HCEC 1CT (cell line): ENCODE measurements around the gene RASGEF1C.

Experiments
- DNase-seq: peaks from one replicate; pipeline ENCODE4 v3.0.0-alpha.2; 2017

Gene RASGEF1C

DNA sequence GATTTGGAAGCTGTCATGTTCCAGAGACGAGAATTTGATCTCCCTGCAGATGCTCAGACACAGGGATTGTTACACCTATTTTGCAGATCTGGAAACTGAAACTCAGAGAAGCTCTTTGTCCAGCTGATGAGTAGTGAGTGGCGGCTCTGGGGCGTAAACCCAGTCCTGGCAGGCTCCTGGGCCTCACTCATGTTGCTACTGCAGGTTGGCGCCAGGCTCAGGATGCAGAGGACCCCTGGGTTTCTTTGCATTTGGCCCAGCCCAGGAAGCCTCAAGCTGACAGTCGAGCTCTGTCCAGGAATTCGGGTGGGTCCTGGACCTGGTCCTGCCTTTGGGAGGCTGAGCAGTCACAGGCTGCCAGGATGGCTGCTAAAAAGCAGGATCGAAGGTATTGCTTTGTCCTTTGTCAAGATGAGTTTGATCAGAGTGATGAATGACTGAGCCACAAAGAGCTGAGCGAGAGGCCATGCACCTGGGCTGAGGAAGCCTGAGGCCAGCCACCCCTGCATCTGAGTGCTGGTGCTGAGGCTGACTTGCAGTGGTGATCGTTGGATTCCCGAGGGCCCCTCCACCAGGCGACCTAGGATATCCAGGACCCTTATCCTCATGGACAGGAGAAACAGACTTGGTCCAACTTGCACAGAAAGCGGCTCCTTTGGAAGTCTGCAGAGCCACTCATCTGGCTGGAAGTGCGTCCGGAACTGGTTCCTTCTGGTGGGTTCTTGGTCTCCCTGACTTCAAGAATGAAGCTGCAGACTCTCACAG lies 129.1 kb downstream of the RASGEF1C start:
- no peak for DNase-seq

DNA sequence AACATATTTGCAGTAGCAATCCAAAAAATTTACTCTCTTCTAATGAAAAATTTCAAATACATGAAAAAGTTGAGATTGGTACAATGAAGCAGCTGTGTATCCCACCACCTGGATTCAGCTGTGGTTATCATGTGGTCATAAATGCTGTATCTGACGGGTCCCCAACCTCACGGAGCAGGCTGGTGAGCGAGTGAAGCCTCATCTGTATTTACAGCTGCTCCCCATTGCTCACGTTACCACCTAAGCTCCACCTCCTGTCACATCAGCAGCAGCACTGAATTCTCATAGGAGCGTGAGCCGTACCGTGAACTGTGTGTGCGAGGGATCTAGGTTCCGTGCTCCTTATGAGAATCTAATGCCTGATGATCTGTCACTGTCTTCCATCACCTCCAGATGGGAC lies 130.7 kb downstream of the RASGEF1C start:
- no peak for DNase-seq

DNA sequence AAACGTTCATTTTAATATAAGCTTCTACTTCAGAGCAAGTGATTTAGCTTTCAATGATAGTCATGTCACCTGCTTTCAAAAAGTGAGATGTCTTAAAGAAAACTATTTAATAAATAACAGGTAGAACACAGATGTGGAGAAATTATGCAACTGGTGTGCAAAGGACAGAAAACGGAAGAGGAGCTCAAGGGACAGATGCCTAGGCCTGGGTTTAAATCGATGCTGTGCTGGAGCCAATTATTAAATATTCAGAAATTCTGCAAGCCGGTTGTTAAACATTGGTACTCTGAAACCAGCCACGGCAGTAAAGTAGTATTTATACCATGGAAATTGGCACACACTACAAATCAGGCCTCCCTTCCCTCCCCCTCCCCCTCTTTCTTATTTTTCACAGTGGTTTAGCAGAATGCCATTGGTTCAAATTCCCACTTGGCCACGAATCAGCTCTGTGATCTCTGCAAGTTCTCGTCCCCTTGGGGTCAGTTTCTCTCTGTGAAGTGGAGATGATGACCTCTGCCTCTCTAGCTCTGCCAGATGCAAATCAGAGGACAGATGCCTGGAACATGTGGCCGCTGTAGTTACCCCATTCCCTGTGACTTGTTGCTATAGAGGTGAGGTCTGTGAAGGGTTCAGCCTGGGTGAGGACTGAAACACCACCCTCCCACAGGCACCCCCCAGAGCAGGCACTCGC lies 131.3 kb downstream of the RASGEF1C start:
- no peak for DNase-seq

DNA sequence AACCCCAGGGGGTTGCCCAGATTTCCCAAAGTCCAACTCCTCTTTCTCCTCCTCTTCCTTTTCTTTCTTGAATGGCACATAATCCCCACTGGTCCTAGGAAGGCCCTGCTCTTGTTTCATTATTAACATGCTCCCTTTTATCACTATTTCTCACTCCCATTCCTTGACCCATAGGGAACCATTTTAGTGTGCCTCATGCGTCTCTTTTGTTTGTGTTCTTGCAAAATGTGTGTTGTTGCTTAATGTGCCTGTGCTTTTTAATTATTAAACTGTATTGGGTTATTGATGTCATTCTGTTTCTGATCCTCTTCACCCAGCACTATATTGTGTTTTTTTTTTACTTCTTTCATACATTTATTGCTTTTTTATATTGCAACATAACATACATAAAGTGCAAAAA lies 133.3 kb downstream of the RASGEF1C start:
- DNase-seq, result no peak

DNA sequence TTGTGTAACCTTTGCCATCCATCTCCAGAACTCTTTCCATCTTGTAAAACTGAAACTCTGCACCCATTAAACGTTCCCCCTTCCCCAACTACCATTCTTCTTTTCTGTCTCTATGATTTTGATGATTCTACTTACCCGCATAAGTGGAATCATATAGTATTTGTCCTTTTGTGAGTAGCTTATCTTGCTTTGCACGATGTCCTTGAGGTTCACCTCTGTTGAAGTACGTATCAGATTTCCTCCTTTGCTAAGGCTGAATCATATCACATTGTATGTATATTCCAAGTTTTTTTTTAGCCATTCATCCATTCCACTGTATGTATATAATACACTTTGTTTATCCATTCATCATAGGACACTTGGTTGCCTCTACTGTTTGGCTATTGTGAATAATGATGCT lies 134.5 kb downstream of the RASGEF1C start:
- DNase-seq, result no peak

DNA sequence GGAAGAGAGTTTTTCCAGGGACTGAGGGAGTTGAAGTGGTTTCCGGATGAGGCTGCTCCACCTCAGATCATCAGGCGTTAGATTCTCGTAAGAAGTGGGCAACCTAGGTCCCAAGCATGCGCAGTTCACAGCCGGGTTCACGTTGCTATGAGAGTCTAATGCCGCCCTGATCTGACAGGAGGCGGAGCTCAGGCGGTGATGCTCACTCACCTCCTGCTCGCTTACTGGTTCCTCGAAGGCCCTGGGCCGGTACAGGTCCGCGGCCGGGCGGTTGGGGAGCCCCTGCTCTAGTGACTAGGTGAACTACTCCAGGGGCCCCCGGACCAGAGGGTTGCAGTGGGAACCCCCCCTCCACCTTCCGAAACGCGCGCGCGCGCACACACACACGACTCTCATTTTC lies 136.5 kb downstream of the RASGEF1C start:
- DNase-seq, result no peak

DNA sequence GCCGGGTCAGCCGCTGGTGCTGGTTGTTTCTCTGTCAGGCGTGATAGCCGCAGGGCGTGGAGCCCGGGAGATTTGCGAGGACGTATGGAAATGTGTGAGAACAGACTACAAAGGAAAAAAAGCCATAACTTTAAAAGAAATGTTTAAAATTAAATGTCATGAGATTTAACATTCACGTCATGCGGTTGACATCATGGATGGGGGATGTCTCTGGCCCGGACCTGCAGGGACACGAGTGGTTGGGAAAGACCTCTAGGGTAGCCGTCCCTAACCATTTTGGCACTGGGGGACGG lies 136.8 kb downstream of the RASGEF1C start:
- no peak for DNase-seq

DNA sequence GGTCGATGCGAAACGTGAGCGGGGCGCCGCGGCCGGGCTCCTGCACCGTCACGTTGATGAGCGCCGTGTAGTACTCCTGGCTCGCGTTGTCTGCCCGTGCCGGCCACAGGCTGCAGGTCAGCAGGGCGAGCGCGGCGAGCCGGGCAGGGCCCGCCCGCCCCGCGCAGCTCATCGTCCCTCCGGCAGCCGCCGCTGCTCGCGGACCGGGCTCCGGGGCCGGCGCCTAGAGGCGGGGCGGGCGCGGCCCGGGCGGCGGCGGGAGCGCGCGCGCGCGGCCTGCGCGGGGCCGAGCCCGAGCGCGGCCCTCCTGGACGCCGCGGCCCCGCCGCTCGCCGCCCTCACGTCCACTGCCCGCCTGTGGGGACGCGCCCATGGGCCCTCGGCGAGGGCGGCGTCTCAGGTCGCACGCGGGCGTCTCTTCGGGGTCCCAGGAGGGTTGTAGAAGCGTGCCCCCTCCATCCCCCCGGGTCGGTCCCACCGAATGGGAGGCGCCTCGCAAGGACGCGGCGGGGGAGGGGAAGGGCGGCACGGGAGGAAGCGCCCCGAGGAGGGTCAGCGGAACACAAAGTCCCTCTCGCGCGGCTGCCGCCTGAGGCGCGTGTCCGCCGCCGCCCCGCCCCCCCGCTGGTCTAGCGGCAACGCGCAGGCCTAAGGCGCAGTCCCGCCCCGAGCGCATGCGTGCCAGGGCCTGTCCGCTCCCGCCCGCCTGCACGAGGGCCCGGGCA lies 137.3 kb downstream of the RASGEF1C start, which contains the start of gene RNF130:
RNF130 (minus strand) TSS at position 229 of the 725 bp plus-strand sequence; CDS start at position 172, 57 bp downstream.
- DNase-seq, result peak; percentile 81

DNA sequence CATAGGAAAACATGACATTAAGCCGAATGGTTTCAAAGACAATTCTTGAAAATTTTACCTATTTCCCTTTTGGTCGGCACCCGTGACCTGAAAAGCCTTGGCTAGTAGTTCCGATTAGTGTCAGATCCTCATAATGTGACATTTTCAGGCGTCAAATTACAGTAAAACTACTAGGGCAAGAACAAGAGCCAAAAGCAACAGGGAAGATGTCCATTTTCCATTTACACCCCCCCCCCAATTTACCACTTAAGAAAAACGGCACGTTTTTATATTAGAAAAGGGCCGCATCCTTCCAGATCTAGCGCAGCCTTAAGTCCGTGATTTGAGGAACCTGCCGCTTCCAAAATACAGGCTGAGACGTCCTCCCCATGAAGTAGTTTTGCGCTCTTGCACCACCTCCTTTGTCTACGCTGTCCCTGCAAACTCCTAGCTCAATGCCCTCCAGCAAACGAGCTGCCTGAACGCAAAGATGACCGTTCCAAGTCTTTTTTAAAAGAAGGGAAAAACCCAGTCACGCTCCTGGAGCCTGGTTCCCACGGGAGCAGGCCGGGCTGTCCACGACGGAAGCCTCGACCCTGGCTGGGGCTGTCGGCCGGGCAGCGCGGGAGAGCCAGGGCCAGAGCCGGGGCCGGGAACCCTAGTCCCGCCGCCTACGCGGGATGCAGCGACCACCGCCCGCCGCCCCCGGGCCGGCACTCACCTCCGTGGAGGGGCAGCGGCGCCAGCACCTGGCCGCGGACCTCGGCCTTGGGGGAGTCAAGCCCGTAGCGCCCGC lies 138.1 kb downstream of the RASGEF1C start:
- DNase-seq, result peak; percentile 25

DNA sequence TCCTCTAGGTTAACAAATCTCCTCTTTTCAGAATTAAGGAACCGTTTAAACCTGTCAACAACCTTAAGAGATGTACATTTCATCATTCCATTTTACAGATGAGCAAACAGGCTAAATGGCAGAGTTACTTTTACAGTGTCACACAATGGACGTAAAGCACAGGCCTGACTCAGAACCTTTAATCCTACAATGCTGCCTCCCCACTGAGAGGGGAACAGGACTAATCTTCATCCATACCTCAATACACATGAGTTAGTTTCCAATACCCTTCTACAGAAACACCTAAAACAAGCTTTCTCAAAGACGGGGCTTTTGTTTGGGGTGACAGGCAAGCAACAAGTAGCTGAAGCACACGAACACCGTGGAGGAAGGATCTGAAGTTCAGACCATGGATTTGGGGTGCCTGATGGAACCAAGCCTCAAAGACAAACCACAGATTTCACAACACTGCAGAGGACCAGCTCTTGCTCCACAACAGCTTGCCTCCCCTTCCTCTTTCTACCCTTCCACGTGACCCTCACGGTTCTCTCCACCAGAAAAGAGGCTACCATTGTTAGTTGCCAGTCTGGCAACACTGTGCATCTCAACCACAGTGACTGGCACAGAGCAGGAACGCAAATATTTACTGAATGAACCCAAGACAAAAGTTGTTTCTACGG lies 139.3 kb downstream of the RASGEF1C start:
- peak; percentile 7 for DNase-seq

DNA sequence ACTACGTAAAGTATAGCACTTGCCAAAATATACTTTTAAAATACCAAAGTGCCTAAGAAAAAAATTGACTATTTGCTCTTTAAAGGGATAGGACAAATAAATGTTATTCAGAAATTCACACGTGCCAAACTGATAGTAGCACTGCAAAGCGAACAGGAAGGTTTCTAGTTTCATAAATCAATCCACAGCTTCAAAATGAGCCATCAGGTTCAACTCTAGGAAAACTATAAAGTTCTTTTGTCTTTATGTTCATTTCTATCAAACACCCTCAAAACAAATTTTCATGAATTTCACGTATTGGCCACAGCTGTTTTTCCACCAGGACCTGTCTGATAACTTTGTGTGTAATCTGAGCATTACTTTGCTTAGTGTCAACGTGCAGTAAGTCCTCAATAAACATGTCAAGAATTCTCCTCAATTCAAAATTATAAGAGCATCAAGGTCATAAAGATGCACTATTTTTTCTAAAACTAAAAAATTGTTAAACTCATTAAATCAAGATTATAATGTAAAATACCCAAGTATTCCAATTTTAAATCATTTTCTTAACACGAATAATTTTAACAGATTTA lies 140.4 kb downstream of the RASGEF1C start:
- DNase-seq, result no peak

DNA sequence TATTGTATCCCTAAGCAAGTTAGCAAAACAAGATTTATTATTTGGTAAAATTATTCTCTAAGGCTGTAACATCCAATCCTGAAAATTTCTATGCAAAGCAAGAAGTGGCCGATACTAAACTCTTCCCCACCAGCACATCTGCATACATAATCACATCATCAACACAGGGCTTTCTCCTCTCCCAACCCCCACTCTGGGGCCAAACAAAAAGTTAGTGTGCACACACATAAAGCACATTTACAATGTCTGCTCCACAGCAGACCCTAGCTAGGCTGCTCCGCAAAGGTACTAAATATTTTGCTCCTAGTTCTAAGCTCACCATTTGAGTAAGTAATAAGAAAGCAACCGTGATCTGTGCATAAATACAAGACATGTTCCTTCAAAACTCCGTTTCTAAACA lies 141.0 kb downstream of the RASGEF1C start:
- DNase-seq, result no peak

DNA sequence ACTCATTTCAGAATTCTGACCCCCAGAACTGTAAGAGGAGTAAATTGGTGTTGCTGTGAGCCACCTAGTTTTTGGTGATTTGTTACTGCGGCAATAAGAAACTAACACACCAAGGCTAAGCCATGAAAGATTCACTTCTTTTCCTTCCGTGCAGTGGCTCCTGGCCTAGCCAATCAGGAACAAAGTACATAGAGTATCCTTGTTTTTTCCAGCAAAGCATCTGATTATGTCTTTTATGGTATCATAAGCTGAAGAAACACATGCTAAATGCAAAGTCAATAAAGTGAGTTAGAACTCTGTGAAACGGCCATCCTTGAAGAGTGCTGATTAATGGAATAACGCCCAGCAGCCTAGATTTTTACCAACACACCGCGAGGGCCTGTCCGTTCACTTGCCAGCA lies 148.8 kb downstream of the RASGEF1C start:
- no peak for DNase-seq

DNA sequence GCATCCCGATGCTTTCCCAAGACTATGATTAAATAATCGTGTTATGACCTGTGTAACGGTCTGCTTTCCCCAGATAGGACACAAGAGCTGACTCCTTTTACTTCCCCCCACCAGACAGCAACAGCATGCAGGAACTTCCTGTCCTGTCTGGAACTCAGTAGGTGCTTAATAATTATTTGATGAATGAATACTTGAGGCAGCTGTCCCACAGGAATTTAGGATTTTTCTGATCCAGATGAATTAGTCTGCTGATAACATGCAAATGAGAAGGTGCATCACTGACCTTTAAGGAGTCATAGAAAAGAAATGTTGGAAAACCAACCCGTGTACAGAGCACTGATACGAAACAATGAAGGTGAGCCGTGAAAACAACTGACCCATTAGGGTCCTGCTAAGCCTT lies 149.7 kb downstream of the RASGEF1C start:
- no peak for DNase-seq

DNA sequence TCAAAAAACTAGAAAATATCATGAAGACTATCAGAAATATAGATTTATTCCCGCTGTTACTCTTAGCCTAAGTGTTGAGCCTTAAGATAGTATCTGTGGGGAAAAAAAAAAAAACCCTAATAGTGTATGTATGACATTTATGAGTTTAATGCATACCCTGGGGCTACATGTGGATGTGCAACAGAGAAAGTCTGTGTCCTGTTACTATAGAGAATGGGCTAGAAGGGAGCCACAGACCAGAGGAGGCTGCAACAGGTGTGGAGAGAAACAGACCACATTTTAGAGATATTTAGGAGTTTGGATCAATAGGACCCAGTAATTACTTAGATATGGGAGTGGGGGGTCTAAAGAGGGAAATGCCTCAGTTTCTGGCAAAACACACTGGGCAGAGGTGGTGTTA lies 152.9 kb downstream of the RASGEF1C start:
- DNase-seq, result no peak

DNA sequence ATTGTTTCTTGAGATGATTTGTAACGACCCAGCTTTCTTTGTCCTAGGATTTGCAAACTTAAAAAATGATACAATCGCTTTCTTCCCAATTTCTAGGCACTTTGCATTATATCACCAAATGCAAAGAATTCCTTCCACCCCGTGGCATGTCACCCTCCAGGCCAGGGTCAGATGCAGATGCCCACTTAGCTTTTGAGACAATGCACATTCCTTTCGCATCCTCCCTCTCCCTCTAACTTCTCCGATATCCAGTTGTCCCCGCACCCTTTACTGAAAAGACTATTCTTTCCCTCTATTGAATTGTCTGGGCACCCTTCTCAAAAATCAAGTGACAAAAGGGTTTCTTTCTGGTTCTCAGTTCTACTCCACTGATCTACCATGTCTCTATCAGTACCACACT lies 154.8 kb downstream of the RASGEF1C start:
- DNase-seq, result no peak

DNA sequence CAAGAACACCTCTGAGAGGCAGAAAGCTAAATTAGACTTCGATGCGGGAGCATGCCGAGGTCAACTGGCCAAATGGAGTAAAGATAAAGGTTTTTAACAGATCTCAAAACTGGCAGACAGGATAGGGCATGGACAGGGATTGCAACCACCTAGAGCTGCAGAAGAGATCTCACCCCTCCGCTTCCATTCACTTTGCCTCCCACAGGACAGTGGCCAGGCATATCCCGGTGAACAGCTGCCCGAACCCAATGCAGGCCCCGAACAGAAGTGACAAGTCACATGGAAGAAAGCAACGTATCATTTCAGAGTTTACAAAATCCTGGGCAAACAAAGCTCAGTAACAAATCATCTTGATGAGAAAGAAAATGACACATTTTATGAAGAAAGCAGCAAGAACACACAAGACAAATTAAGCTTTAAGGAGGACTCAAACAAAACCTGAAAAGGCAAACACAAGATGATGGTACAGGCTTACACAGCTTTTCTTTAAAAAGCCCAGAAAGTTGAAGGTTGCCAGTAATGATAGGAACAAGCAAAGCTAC lies 155.9 kb downstream of the RASGEF1C start:
- no peak for DNase-seq

DNA sequence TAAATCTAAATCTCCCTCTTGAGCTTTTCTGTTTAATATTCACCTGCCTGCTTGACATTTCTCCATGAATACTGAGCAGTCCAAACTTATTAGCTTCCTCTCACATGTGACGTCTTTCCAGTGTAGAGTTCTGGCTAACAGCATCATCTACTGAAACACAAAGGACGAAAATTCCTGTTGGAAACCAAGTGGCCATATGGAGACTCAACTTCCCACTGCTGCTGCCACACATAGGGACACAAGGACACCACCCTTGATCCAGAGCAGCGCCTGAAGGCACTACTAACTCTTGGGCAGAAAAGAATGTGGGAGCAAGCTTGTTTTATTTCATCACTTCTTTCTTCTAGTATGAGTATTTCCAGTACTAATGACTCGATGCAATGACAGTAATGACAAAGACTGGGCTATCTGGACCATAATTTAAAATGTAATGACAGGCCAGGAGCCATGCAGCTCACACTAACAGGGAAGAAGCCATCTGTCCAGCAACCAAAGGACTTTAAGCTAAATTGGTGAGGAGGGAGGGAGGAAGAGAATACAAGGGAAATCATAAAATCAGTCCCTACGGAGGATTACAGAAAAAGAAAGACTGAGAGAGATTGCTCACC lies 156.7 kb downstream of the RASGEF1C start:
- DNase-seq, result no peak
